Left lung (tissue), 10 donors: ENCODE measurements around the gene HCST. TPM values are rescaled to one million over a fixed set of nuclear protein-coding genes. Genes with fewer than 3 reads are reported as not detected.
"Not testable (repeated sequence)": the region's sequence is repeated elsewhere in the genome, so short reads cannot be mapped to it uniquely, and the experiment has no call there.

Experiments used
- ATAC-seq: fragments of 200-7000 bp; cut with Tn5 transposase; one replicate; pipeline ENCODE4 v1.9.1; 2020; ENCODE audit warnings: moderate library complexity
- DNase-seq, 4 donors: peaks; one replicate each; pipeline ENCODE4 v3.0.0-alpha.2; 2013 to 2020
- H3K27ac ChIP-seq, 2 donors: fragments of 200-600 bp; sonication (generic) in 1 of 2; one replicate each; pipeline versions ENCODE4 v1.5.0 to v1.8.0; 2020 to 2021
- H3K27me3 ChIP-seq, 2 donors: fragments of 200-600 bp; sonication (generic) in 1 of 2; one replicate each; pipeline versions ENCODE4 v1.5.0 to v1.8.0; 2020 to 2021
- H3K36me3 ChIP-seq, 2 donors: fragments of 200-600 bp; sonication (generic) in 1 of 2; one replicate each; pipeline versions ENCODE4 v1.5.0 to v1.8.0; 2020 to 2021
- H3K4me1 ChIP-seq, 2 donors: fragments of 200-600 bp; one replicate each; pipeline ENCODE4 v1.8.0; 2021
- H3K4me3 ChIP-seq, 2 donors: fragments of 200-600 bp; sonication (generic) in 1 of 2; one replicate each; pipeline versions ENCODE4 v1.5.0 to v1.8.0; 2020 to 2021; ENCODE audit warnings: mild to moderate bottlenecking in 1 of 2
- H3K9me3 ChIP-seq, 2 donors: fragments of 200-600 bp; sonication (generic) in 1 of 2; one replicate each; pipeline versions ENCODE4 v1.5.0 to v1.8.0; 2020 to 2021
- CTCF ChIP-seq, 2 donors: fragments of 200-600 bp; sonication (generic) in 1 of 2; IDR thresholded peaks; one replicate each; pipeline versions ENCODE4 v1.5.0 to v1.8.0; 2021; ENCODE audit warnings: antibody characterized with exemption in 2 of 2
- intact Hi-C, 2 donors: fragments of 100-400 bp; cut with DNase I; formaldehyde crosslinking; loops; one replicate each; pipeline versions ENCODE4 v1.11.2 to v1.14.2; 2022
- polyA plus RNA-seq, 6 donors: library from polyadenylated mRNA; unstranded; fragments of 120-200 nt; gene quantifications; one replicate each; pipeline ENCODE4 v1.2.1, GENCODE V29; 2013; ENCODE audit not compliant: insufficient read length in 6 of 6
- total RNA-seq, 2 donors: library from RNA; stranded (reverse); fragmentation: NEBNext Ultra II Directional; extraction: Animal tissue kit (Norgen Biotek cat#: 25700); gene quantifications; one replicate each; pipeline ENCODE4 v1.2.1, GENCODE V29; 2021
- donor health status: DM: no; HTN: yes; CAD: no.
- donor health status: DM: no; HTN: no; CAD: no.

HCST gene
- total and polyA plus RNA-seq, 8 donors = 3.6 to 26.0 (median 4.9) TPM

- H3K27ac ChIP-seq = no peak overlapping the region
- H3K9me3 ChIP-seq = no peaks in the 10 kb centered on the region
- H3K27me3 ChIP-seq = peaks cover 16 to 100% of the 10 kb centered on the region in 2 donors
- no peak overlapping the region for H3K4me3 ChIP-seq
- H3K36me3 ChIP-seq = no peaks in the 10 kb centered on the region
- intact Hi-C loops = no loop called here
- TF ChIP-seq CTCF (IDR thresholded peaks at IDR 0.05) = no peak
- ATAC-seq = no peak
- no peak for DNase-seq
- peaks cover 0 to 10% of the 10 kb centered on the region in 2 donors for H3K4me1 ChIP-seq
Observed at GRCh38 chr19:35863018-35863417, 39.3 kb upstream of the HCST start.

GRCh38 chr19:35868172-35868822, 34.0 kb upstream of the HCST start, which contains the start of gene APLP1:
APLP1 (plus strand) TSS chr19:35868574; CDS start chr19:35868637, 63 bp downstream.
- peak within 1 kb of the TSS; percentile 15 to 35 for H3K4me3 ChIP-seq
- ATAC-seq (peak; percentile 93), DNase-seq (peak in 3 of 4 donors; percentile 59 to 92 (median 61))
- H3K4me1 ChIP-seq = peaks cover 9 to 23% of the 10 kb centered on the region in 2 donors
- H3K27me3 ChIP-seq = peaks cover 0 to 94% of the 10 kb centered on the region in 2 donors
- no peak for TF ChIP-seq CTCF (IDR thresholded peaks at IDR 0.05)
- H3K36me3 ChIP-seq = no peaks in the 10 kb centered on the region
- no peaks in the 10 kb centered on the region for H3K9me3 ChIP-seq
- intact Hi-C loops = no loop called here
- no peak within 1 kb of the TSS for H3K27ac ChIP-seq

GRCh38 chr19:35868823-35869326, 33.5 kb upstream of the HCST start:
- H3K27me3 ChIP-seq = peaks cover 0 to 88% of the 10 kb centered on the region in 2 donors
- no peaks in the 10 kb centered on the region for H3K36me3 ChIP-seq
- no peaks in the 10 kb centered on the region for H3K9me3 ChIP-seq
- ATAC-seq (peak; percentile 8), DNase-seq (no peak)
- no peak for TF ChIP-seq CTCF (IDR thresholded peaks at IDR 0.05)
- H3K27ac ChIP-seq = no peak overlapping the region
- intact Hi-C loops = no loop called here
- peaks cover 9 to 23% of the 10 kb centered on the region in 2 donors for H3K4me1 ChIP-seq
- peak overlapping the region; percentile 15 to 35 for H3K4me3 ChIP-seq

- peak in 3 of 4 donors; percentile 58 to 89 (median 63) for DNase-seq
- Histone ChIP-seq H3K27me3 (peaks cover 0 to 82% of the 10 kb centered on the region in 2 donors), H3K9me3 (no peaks in the 10 kb centered on the region), H3K36me3 (no peaks in the 10 kb centered on the region), H3K4me3 (peak overlapping the region in 1 of 2 donors; percentile 10), H3K27ac (no peak overlapping the region), H3K4me1 (peaks cover 9 to 23% of the 10 kb centered on the region in 2 donors)
- intact Hi-C loops = no loop called here
- no peak for TF ChIP-seq CTCF (IDR thresholded peaks at IDR 0.05)
- ATAC-seq = peak; percentile 71
Observed at GRCh38 chr19:35869327-35870123, 32.8 kb upstream of the HCST start.

- intact Hi-C loops, H3K9me3 ChIP-seq, H3K27ac ChIP-seq, ATAC-seq, H3K36me3 ChIP-seq: not testable (repeated sequence)
- Histone ChIP-seq H3K27me3 (peaks cover 0 to 75% of the 10 kb centered on the region in 2 donors), H3K4me1 (peaks cover 9 to 23% of the 10 kb centered on the region in 2 donors), H3K4me3 (peak overlapping the region in 1 of 2 donors; percentile 10)
- DNase-seq = peak in 1 of 4 donors; percentile 61
Observed at GRCh38 chr19:35870124-35870736, 32.1 kb upstream of the HCST start.
